Epithelial cell of umbilical artery (primary cell): Measurements from ENCODE around the gene GLYATL1. TPM values are rescaled to one million over a fixed set of nuclear protein-coding genes. Genes with fewer than 3 reads are reported as not detected.

Experiments used
- total RNA-seq: library from RNA; depleted of rRNA; stranded (reverse); fragments of >200 nt; gene quantifications from 2 replicates; pipeline ENCODE4 v1.2.3, GENCODE V29; 2014

GLYATL1 gene, protein sequence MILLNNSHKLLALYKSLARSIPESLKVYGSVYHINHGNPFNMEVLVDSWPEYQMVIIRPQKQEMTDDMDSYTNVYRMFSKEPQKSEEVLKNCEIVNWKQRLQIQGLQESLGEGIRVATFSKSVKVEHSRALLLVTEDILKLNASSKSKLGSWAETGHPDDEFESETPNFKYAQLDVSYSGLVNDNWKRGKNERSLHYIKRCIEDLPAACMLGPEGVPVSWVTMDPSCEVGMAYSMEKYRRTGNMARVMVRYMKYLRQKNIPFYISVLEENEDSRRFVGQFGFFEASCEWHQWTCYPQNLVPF
- total RNA-seq, result not detected in 2 replicates

DNA sequence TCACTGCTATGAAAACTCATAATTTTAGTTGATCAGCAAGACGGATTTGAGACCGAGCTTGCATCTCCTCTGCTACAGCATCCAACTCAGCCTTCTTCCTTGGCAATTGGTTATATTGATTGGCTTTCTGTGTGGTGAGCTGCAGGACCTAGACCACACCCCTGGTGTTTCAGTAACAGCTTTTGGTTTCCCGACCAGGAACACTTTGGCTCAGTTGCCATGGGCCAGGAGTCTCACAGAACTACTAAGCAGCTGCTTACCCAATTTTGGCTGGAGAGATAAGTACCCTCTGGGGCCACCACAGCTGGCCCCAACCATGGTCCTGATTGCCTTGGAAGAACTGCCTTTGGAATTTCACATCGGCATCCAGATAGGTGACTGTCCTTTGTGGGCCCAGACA, at the start of gene GLYATL1:
Gene GLYATL1 (plus strand): TSS at position 212 of the 400 bp plus-strand sequence. CDS start 7,600 bp downstream, outside the sequence.

Other genes with a start within 250 kb of the GLYATL1 start
- gene GLYAT, start 207.5 kb upstream of the GLYATL1 start, total RNA-seq, result not detected in 2 replicates
- gene GLYATL2, start 94.8 kb upstream of the GLYATL1 start, total RNA-seq, result 0.61 TPM in 1 of 2 replicates, not detected in the other
- gene GLYATL1B, start 146.8 kb downstream of the GLYATL1 start, total RNA-seq, result not detected in 2 replicates
- 15.6 and 26.0 TPM in 2 replicates for gene FAM111B, start 167.7 kb downstream of the GLYATL1 start, total RNA-seq
- gene FAM111A, start 203.4 kb downstream of the GLYATL1 start, total RNA-seq, result 37.4 and 78.9 TPM in 2 replicates
- gene DTX4, start 232.6 kb downstream of the GLYATL1 start, total RNA-seq, result under 0.01 TPM in 2 replicates